ENCODE measurements around the gene PCDHGA11.
"Not testable (repeated sequence)": the region's sequence is repeated elsewhere in the genome, so short reads cannot be mapped to it uniquely, and the experiment has no call there.

Gene PCDHGA11

GRCh38 chr5:141399555-141400258, 21.1 kb upstream of the PCDHGA11 start:
- FAIRE-seq: no peak

- FAIRE-seq: peak; percentile 60
These were observed 18.2 kb upstream of the PCDHGA11 start, which contains the start of gene PCDHGA9 for GRCh38 chr5:141402553-141403243. Gene PCDHGA9, plus strand, starts transcription at chr5:141402778. Its CDS starts 175 bp downstream, at chr5:141402953.

- no peak for FAIRE-seq
These were observed 17.5 kb upstream of the PCDHGA11 start for GRCh38 chr5:141403387-141403786.

- not testable (repeated sequence) for FAIRE-seq
These were observed 12.9 kb upstream of the PCDHGA11 start, which contains the start of gene PCDHGB6 for GRCh38 chr5:141407790-141408505. Gene PCDHGB6, plus strand, starts transcription at chr5:141408021. Its CDS starts 182 bp downstream, at chr5:141408203.

- FAIRE-seq: no peak
These were observed 11.1 kb upstream of the PCDHGA11 start for GRCh38 chr5:141409598-141410306.

- FAIRE-seq: no peak
These were observed 9.3 kb upstream of the PCDHGA11 start for GRCh38 chr5:141411575-141411974.

- peak; percentile 90 for FAIRE-seq
These were observed 7.9 kb upstream of the PCDHGA11 start, which contains the start of gene PCDHGA10 for GRCh38 chr5:141412854-141413539. Gene PCDHGA10, plus strand, starts transcription at chr5:141412987. Its CDS starts 189 bp downstream, at chr5:141413176.

- no peak for FAIRE-seq
These were observed 7.2 kb upstream of the PCDHGA11 start for GRCh38 chr5:141413540-141414069.

GRCh38 chr5:141414548-141415274, 6.1 kb upstream of the PCDHGA11 start:
- not testable (repeated sequence) for FAIRE-seq

GRCh38 chr5:141415275-141415618, 5.6 kb upstream of the PCDHGA11 start:
- FAIRE-seq: not testable (repeated sequence)

GRCh38 chr5:141417494-141418172, 3.2 kb upstream of the PCDHGA11 start, which contains the start of gene PCDHGB7:
Gene PCDHGB7, plus strand, starts transcription at chr5:141417677. Its CDS starts 183 bp downstream, at chr5:141417860.
- peak; percentile 81 for FAIRE-seq

GRCh38 chr5:141419074-141419880, 1.6 kb upstream of the PCDHGA11 start:
- FAIRE-seq: no peak

- FAIRE-seq: no peak
These were observed 621 bp downstream of the PCDHGA11 start for GRCh38 chr5:141421489-141421855.

GRCh38 chr5:141422742-141423291, 2.0 kb downstream of the PCDHGA11 start:
- FAIRE-seq: no peak

GRCh38 chr5:141427783-141428426, 7.1 kb downstream of the PCDHGA11 start:
- FAIRE-seq: no peak

- no peak for FAIRE-seq
These were observed 9.7 kb downstream of the PCDHGA11 start, which contains the start of gene PCDHGA12 for GRCh38 chr5:141430332-141431113. Gene PCDHGA12, plus strand, starts transcription at chr5:141430507. Its CDS starts 253 bp downstream, at chr5:141430760.

- no peak for FAIRE-seq
These were observed 10.4 kb downstream of the PCDHGA11 start for GRCh38 chr5:141431286-141431685.

GRCh38 chr5:141432308-141432707, 11.5 kb downstream of the PCDHGA11 start:
- FAIRE-seq: not testable (repeated sequence)
